GM13977 (cell line): ENCODE data around the gene SSRP1.

Experiments used
- DNase-seq: peaks from one replicate; pipeline ENCODE4 v3.0.0; 2012; ENCODE audit warnings: low spot score
- CTCF ChIP-seq: IDR thresholded peaks from 2 replicates; pipeline ENCODE4 v1.5.1; 2012; ENCODE audit warnings: mild to moderate bottlenecking, control low read depth; ENCODE audit not compliant: insufficient read depth; ENCODE audit errors: extremely low read depth, missing control alignments
- in situ Hi-C: fragments of 300-500 bp; cut with MboI; formaldehyde crosslinking; loops from one replicate; pipeline ENCODE4 v1.12.0; 2022; ENCODE audit warnings: low sequenced_read_pairs, low pct_unique_long_range_greater_than_20kb, mixed read lengths, inconsistent platforms; ENCODE audit not compliant: unreplicated experiment

The SSRP1 gene

DNA sequence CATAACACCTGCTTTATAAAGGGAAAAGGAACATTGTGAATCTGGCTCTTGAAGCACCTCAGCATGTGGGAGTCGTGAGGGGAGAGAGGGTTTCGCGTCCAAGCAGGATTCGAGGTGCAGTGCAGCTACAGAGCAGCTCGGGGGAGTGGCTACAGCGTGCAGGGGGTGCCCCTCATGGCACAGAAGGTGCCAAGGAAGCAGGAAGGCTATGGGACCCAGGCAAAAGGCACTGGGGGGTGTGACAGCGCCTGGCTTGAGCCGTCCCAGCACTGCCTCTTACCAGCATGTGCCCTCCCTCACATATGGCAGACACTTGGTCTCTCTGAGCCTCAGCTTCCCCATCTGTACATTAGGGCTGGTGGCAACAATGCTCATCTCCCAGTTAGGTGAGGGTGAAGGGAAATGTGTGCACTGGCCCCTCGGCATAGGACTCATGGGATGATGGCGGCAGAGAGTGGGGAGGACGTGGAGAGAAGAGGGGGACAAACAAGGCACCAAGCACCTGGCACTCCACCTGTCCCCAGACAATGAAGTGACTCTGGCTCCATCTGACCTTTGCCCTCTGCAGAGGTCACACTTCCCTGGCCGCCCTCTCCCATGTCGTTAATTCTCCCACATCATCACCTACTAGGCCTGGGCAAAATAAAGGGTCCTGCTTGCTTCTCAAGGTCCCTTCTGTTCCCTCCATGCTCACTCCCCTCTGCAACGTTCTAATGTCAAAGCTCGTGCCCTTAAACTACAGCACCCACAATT lies 21.3 kb downstream of the SSRP1 start:
- in situ Hi-C loops = no loop called here
- no peak for DNase-seq
- no peak for TF ChIP-seq CTCF

DNA sequence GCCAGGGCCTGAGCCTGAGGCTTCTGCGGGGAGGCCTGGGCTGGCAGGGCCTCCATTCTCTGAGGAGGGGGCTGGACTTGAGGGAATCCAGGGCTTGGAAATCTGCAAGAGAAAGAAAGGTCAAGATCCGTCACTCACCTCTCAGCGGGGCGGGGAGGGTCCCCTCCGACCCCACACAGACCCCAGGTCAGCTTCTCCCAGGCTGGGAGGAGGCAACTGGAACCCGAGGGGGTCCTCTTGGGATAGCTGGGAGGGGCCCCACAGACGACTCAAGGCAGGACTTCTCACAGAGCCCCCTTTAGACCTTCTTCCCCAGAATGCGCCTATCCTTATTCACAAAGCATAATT lies 21.9 kb downstream of the SSRP1 start:
- in situ Hi-C loops = no loop called here
- no peak for TF ChIP-seq CTCF
- no peak for DNase-seq

- DNase-seq = no peak
- in situ Hi-C loops = no loop called here
- no peak for TF ChIP-seq CTCF
Measured at GRCh38 chr11:57313071-57313787, 22.5 kb downstream of the SSRP1 start.

DNA sequence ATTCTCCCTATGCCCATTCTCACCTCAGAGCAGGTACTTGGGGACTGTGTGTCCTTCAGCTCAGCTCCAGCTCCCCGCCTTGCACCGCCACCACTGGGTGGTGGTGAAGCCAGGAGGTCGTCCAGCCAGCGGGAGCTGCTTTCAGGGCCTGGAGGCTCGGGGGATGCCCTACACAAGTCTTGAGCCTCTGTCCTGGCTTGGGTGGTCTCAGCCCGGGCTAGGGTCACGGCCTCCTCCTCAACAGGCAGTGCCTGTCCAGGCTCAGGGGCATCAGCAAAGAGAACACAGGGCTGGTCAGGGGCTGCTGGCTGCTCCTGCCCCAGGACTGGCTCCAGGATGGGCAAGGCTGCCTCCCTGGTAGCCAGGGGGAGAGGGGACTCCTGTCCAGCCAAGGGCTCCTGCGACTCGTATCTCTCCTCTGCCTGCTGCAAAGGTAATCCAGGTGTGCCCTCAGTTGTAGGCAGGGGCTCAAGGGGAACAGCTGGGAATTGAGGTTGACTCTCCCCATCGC lies 23.1 kb downstream of the SSRP1 start:
- in situ Hi-C loops = no loop called here
- DNase-seq = no peak
- TF ChIP-seq CTCF = no peak

DNA sequence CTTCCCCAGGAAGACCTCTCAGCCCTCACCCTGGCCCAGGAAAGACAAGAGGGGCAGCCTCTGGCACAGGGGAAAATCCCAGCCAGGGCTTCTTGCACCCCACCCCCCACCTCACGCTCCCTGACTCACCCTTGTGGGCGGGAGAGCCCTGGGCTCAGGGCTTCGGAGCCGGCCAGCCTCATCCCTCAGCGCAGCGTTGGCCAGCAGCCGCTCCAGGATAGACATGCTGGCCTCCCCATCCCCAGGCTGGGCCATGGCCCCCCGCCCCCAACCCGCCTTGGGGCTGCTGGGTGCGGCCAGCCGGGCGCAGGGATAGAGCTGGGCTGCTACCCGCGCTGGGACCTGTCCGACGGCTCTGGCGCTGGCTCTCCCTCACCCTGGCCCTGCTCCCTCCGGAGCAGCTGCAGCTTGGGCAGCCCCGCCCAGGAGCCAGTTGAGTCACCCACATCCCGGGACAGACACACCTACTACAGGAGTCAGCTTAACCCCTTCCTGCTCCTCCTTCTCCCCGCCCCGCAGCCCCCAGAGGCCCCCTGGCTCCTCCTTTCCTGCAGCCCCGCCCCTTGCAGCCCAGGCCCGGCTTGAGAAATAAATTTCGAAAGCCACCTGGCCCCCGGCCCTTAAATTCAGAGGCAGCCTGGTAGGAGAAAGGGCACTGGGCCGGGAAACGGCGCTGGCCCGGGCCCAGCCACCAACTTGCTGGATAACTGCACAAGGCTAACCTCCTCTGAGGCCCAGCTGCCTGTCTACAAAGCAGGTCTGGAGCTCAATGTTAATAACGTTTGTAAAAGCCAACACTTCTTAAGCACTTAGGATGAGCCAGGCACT lies 24.4 kb downstream of the SSRP1 start:
- DNase-seq = peak; percentile 94
- in situ Hi-C loops = no loop called here
- TF ChIP-seq CTCF = no peak

DNA sequence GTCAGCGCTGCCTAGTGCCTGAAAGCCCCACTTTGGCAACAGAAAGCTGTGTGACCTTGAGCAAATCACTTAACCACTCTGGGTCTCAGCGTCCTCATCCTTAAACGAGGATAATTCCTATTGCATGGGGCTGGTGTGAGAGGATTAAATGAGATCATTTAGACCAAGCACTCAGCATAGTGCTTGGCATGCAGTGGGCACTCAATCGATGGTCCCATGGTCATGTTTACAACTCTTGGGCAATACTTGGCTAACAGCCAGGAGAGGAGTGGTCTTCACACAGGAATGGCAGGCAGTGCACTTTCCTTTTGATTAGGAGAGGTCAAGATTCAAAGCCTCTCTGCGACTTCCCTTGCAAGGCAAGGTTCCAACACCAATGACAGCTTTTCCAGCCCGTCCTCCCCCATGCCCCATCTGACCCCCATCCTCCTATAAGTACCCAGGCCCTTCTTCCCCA lies 25.0 kb downstream of the SSRP1 start:
- no peak for DNase-seq
- in situ Hi-C loops = no loop called here
- TF ChIP-seq CTCF = no peak
